Chondrocyte (in vitro differentiated cells): ENCODE results near the gene SYMPK. TPM values are rescaled to one million over a fixed set of nuclear protein-coding genes. Genes with fewer than 3 reads are reported as not detected.
A peak's percentile ranks its signal among the peaks of the same experiment; 100 is the strongest.

Experiments used
- DNase-seq: peaks from one replicate; pipeline ENCODE4 v3.0.0; 2021; ENCODE audit warnings: mixed read lengths, low spot score
- H3K27ac Mint-ChIP-seq: one replicate; pipeline ENCODE4 v1.8.0; 2021; ENCODE audit warnings: mild to moderate bottlenecking, moderate library complexity, mixed read lengths; ENCODE audit not compliant: unreplicated experiment
- H3K27me3 Mint-ChIP-seq: 2 replicates; pipeline ENCODE4 v1.8.0; 2021; ENCODE audit warnings: low read depth, mixed read lengths
- H3K36me3 Mint-ChIP-seq: 2 replicates; pipeline ENCODE4 v1.8.0; 2021; ENCODE audit warnings: low read depth, mixed read lengths
- H3K4me1 Mint-ChIP-seq: 2 replicates; pipeline ENCODE4 v1.8.0; 2021; ENCODE audit warnings: low read depth, mild to moderate bottlenecking, mixed read lengths
- H3K4me3 Mint-ChIP-seq: one replicate; pipeline ENCODE4 v1.8.0; 2021; ENCODE audit warnings: mild to moderate bottlenecking, moderate library complexity, mixed read lengths; ENCODE audit not compliant: unreplicated experiment
- H3K9me3 Mint-ChIP-seq: 2 replicates; pipeline ENCODE4 v1.8.0; 2021; ENCODE audit warnings: low read depth, mixed read lengths
- CTCF ChIP-seq: fragments of 200-600 bp; sonication (generic); IDR thresholded peaks from 2 replicates; pipeline ENCODE4 v1.5.0; 2021; ENCODE audit warnings: antibody characterized with exemption, mild to moderate bottlenecking, moderate library complexity
- total RNA-seq: library from RNA; stranded (reverse); gene quantifications from 3 replicates; pipeline ENCODE4 v1.2.1, GENCODE V29; 2021

The SYMPK gene
- total RNA-seq, 1 donor from 2014 or later = 56.5 TPM

GRCh38 chr19:45781214-45782161 lies 81.5 kb downstream of the SYMPK start:
- no peak for DNase-seq
- Mint-ChIP-seq H3K4me3 (peak overlapping the region; percentile 88), H3K4me1 (peaks cover 47% of the 10 kb centered on the region), H3K27me3 (no peaks in the 10 kb centered on the region), H3K9me3 (no peaks in the 10 kb centered on the region), H3K36me3 (peaks cover 26% of the 10 kb centered on the region), H3K27ac (peak overlapping the region; percentile 79)
- TF ChIP-seq CTCF = no peak

- peak overlapping the region; percentile 88 for H3K4me3 Mint-ChIP-seq
- H3K36me3 Mint-ChIP-seq = peaks cover 23% of the 10 kb centered on the region
- DNase-seq = no peak
- no peaks in the 10 kb centered on the region for H3K9me3 Mint-ChIP-seq
- TF ChIP-seq CTCF = no peak
- no peaks in the 10 kb centered on the region for H3K27me3 Mint-ChIP-seq
- H3K4me1 Mint-ChIP-seq = peaks cover 47% of the 10 kb centered on the region
- peak overlapping the region; percentile 79 for H3K27ac Mint-ChIP-seq
Observed at GRCh38 chr19:45780448-45781213, 82.3 kb downstream of the SYMPK start.

- peaks cover 47% of the 10 kb centered on the region for H3K4me1 Mint-ChIP-seq
- H3K4me3 Mint-ChIP-seq = peak overlapping the region; percentile 88
- no peaks in the 10 kb centered on the region for H3K27me3 Mint-ChIP-seq
- peaks cover 23% of the 10 kb centered on the region for H3K36me3 Mint-ChIP-seq
- H3K27ac Mint-ChIP-seq = no peak overlapping the region
- DNase-seq = no peak
- H3K9me3 Mint-ChIP-seq = no peaks in the 10 kb centered on the region
- no peak for TF ChIP-seq CTCF
Observed at GRCh38 chr19:45780146-45780447, 82.8 kb downstream of the SYMPK start.

GRCh38 chr19:45779231-45780145 lies 83.5 kb downstream of the SYMPK start:
- TF ChIP-seq CTCF = peak; percentile 53
- H3K27me3 Mint-ChIP-seq = no peaks in the 10 kb centered on the region
- no peak for DNase-seq
- peak overlapping the region; percentile 88 for H3K4me3 Mint-ChIP-seq
- H3K4me1 Mint-ChIP-seq = peaks cover 43% of the 10 kb centered on the region
- H3K9me3 Mint-ChIP-seq = no peaks in the 10 kb centered on the region
- H3K27ac Mint-ChIP-seq = peak overlapping the region; percentile 65
- peaks cover 25% of the 10 kb centered on the region for H3K36me3 Mint-ChIP-seq
